Keratinocyte (primary cell): ENCODE measurements around the gene TTC31. TPM values are rescaled to one million over a fixed set of nuclear protein-coding genes. Genes with fewer than 3 reads are reported as not detected.

Source experiments
- DNase-seq: peaks from one replicate; pipeline ENCODE4 v3.0.0-alpha.2; 2011; ENCODE audit warnings: low read depth, missing footprints, low spot score
- FAIRE-seq: peaks from 2 replicates; lab custom pipeline; 2011; peaks lifted over from hg19 to GRCh38; lab: Jason Lieb, UNC
- H2AFZ ChIP-seq: 2 replicates; pipeline ENCODE4 v1.6.0; 2012; ENCODE audit warnings: low read length, control low read depth, inconsistent platforms; ENCODE audit not compliant: control insufficient read depth
- H3K27ac ChIP-seq: 2 replicates; pipeline ENCODE4 v1.5.1; 2011; ENCODE audit warnings: low read length; ENCODE audit not compliant: control insufficient read depth, insufficient read depth
- H3K27me3 ChIP-seq: 3 replicates; pipeline ENCODE4 v1.6.0; 2011; ENCODE audit warnings: low read length; ENCODE audit not compliant: control insufficient read depth, insufficient read depth; ENCODE audit errors: extremely low read depth
- H3K36me3 ChIP-seq, 2 experiments: 2 replicates in 1 of 2; 3 replicates in 1 of 2; pipeline ENCODE4 v1.5.1; 2011; ENCODE audit warnings: low read length in 2 of 2, mild to moderate bottlenecking in 1 of 2; ENCODE audit not compliant: control insufficient read depth in 2 of 2, insufficient read depth in 2 of 2; ENCODE audit errors: extremely low read depth in 1 of 2
- H3K4me1 ChIP-seq: 3 replicates; pipeline ENCODE4 v1.5.1; 2011; ENCODE audit warnings: low read length; ENCODE audit not compliant: control insufficient read depth, insufficient read depth; ENCODE audit errors: extremely low read depth
- H3K4me2 ChIP-seq: 3 replicates; pipeline ENCODE4 v1.6.0; 2011; ENCODE audit warnings: low read depth, low read length; ENCODE audit not compliant: control insufficient read depth, insufficient read depth; ENCODE audit errors: extremely low read depth
- H3K4me3 ChIP-seq, 3 experiments: fragments of 200-600 bp in 1 of 3; sonication (generic) in 1 of 3; 2 replicates in 2 of 3; 3 replicates in 1 of 3; pipeline ENCODE4 v1.5.1; 2011 to 2016; ENCODE audit warnings: low read length in 3 of 3, mild to moderate bottlenecking in 3 of 3, control low read depth in 2 of 3, inconsistent platforms in 1 of 3, low read depth in 1 of 3, mixed read lengths in 1 of 3, mixed run types in 1 of 3, moderate library complexity in 1 of 3; ENCODE audit not compliant: control insufficient read depth in 2 of 3, insufficient read depth in 2 of 3; ENCODE audit errors: extremely low read depth in 1 of 3
- H3K79me2 ChIP-seq: 2 replicates; pipeline ENCODE4 v1.6.0; 2012; ENCODE audit warnings: low read length; ENCODE audit not compliant: control insufficient read depth, insufficient read depth
- H3K9ac ChIP-seq: 3 replicates; pipeline ENCODE4 v1.6.0; 2011; ENCODE audit warnings: low read length; ENCODE audit not compliant: control insufficient read depth, insufficient read depth; ENCODE audit errors: extremely low read depth
- H3K9me1 ChIP-seq: 3 replicates; pipeline ENCODE4 v1.6.0; 2011; ENCODE audit warnings: low read length; ENCODE audit not compliant: control insufficient read depth, insufficient read depth; ENCODE audit errors: extremely low read depth
- H3K9me3 ChIP-seq: 2 replicates; pipeline ENCODE4 v1.5.1; 2012; ENCODE audit warnings: low read depth, low read length; ENCODE audit not compliant: control insufficient read depth
- H4K20me1 ChIP-seq: 3 replicates; pipeline ENCODE4 v1.6.0; 2011; ENCODE audit warnings: low read length; ENCODE audit not compliant: control insufficient read depth, insufficient read depth; ENCODE audit errors: extremely low read depth
- CTCF ChIP-seq, 3 experiments: IDR thresholded peaks in 1 of 3; conservative IDR thresholded peaks in 1 of 3; optimal IDR thresholded peaks in 1 of 3; 2 replicates in 2 of 3; 3 replicates in 1 of 3; pipeline versions ENCODE3 to v1.5.1; 2011; ENCODE audit warnings: low read length in 3 of 3, mild to moderate bottlenecking in 3 of 3, moderate library complexity in 2 of 3, control low read depth in 1 of 3, inconsistent platforms in 1 of 3; ENCODE audit not compliant: insufficient read depth in 2 of 3; ENCODE audit errors: extremely low read depth in 1 of 3
- EZH2 ChIP-seq: IDR thresholded peaks from one replicate; pipeline ENCODE4 v1.6.1; 2012; ENCODE audit warnings: inconsistent platforms, mild to moderate bottlenecking, low read length, moderate library complexity
- dilution Hi-C: fragments of 300-500 bp; cut with MboI; formaldehyde crosslinking; loops from one replicate; pipeline ENCODE4 v1.7.0; 2020; ENCODE audit warnings: low sequenced_read_pairs; ENCODE audit not compliant: extremely low pct_ligation_motif_present
- polyA plus RNA-seq, 5 experiments: library from polyadenylated mRNA; depleted of rRNA in 3 of 5; stranded (reverse) in 3 of 5; stranded (forward) in 1 of 5; unstranded in 1 of 5; fragments of >200 nt; gene quantifications; 1 replicate in 1 of 5; 2 replicates in 3 of 5; 3 replicates in 1 of 5; pipeline versions ENCODE4 v1.2.1 to v1.2.3, GENCODE V29; 2011 to 2012; ENCODE audit warnings: missing spikeins in 2 of 5, low read depth in 1 of 5, low replicate concordance in 1 of 5

TTC31 gene
- polyA plus RNA-seq, 1 donor (not counting 4 experiments of a cell fraction or from before 2014, with no cell fraction given) = 16.8 TPM

GRCh38 chr2:74510272-74510671, 27.4 kb downstream of the TTC31 start:
- Histone ChIP-seq H3K36me3 (peaks cover 2 to 7% of the 10 kb centered on the region in 2 experiments), H3K9me1 (no peaks in the 10 kb centered on the region), H3K9me3 (no peaks in the 10 kb centered on the region), H2AFZ (no peak overlapping the region), H3K27me3 (peaks cover 45% of the 10 kb centered on the region), H4K20me1 (no peaks in the 10 kb centered on the region), H3K27ac (no peak overlapping the region), H3K4me3 (no peak overlapping the region), H3K4me1 (peaks cover 18% of the 10 kb centered on the region), H3K9ac (no peak overlapping the region), H3K4me2 (no peak overlapping the region), H3K79me2 (peaks cover 16% of the 10 kb centered on the region)
- DNase-seq = no peak
- no peak for TF ChIP-seq EZH2
- no peak for TF ChIP-seq CTCF (optimal IDR thresholded peaks at IDR 0.05 in 1 of 3, IDR thresholded peaks at IDR 0.05 in 1 of 3, conservative IDR thresholded peaks at IDR 0.05 in 1 of 3; ENCODE audit: extremely low read depth in 1 of 3, insufficient read depth in 2 of 3, low read length in 3 of 3)
- dilution Hi-C loops = no loop called here
- FAIRE-seq = no peak

GRCh38 chr2:74511104-74511989, 28.5 kb downstream of the TTC31 start:
- Histone ChIP-seq H3K36me3 (no peaks in the 10 kb centered on the region), H3K9me1 (no peaks in the 10 kb centered on the region), H3K27me3 (peaks cover 56% of the 10 kb centered on the region), H3K79me2 (peaks cover 8% of the 10 kb centered on the region), H3K4me3 (no peak overlapping the region), H3K9me3 (no peaks in the 10 kb centered on the region), H3K4me1 (peaks cover 12% of the 10 kb centered on the region), H2AFZ (no peak overlapping the region), H4K20me1 (no peaks in the 10 kb centered on the region), H3K9ac (no peak overlapping the region), H3K27ac (no peak overlapping the region), H3K4me2 (no peak overlapping the region)
- FAIRE-seq (no peak), DNase-seq (no peak)
- TF ChIP-seq EZH2 (peak; percentile 32), CTCF (optimal IDR thresholded peaks at IDR 0.05 in 1 of 3, IDR thresholded peaks at IDR 0.05 in 1 of 3, conservative IDR thresholded peaks at IDR 0.05 in 1 of 3; ENCODE audit: extremely low read depth in 1 of 3, insufficient read depth in 2 of 3, low read length in 3 of 3) (no peak)
- dilution Hi-C loops = no loop called here
